Measurements from ENCODE around the gene DYRK2. TPM values are rescaled to one million over a fixed set of nuclear protein-coding genes. Genes with fewer than 3 reads are reported as not detected.

DYRK2 gene
- total and polyA plus RNA-seq, 10 of the 15 experiments (the other 5 are each of a cell fraction or from before 2014, with no cell fraction given): 3.1 to 35.9 (median 12.2) TPM

- Histone ChIP-seq H3K27me3 (replicated peaks in 1 of 2; ENCODE audit: control insufficient read depth in 2 of 2, insufficient read depth in 2 of 2, low read length in 1 of 2) (peaks cover 0 to 2% of the 10 kb centered on the region in 2 experiments; a peak in 1 of 4 replicates), H2AFZ (ENCODE audit: control insufficient read depth, low read depth, low read length) (no peak overlapping the region), H3K9me3 (replicated peaks; ENCODE audit: control insufficient read depth, insufficient read depth, low read length) (no peaks in the 10 kb centered on the region; the same call in 2 of the 3 replicates), H3K36me3 (ENCODE audit: control insufficient read depth in 2 of 2, insufficient read depth in 2 of 2, low read length in 1 of 2) (no peaks in the 10 kb centered on the region), H3K9ac (ENCODE audit: control insufficient read depth, insufficient read depth, low read length) (no peak overlapping the region), H3K4me3 (no peak overlapping the region), H3K4me1 (ENCODE audit: control insufficient read depth, insufficient read depth, low read length) (peaks cover 13% of the 10 kb centered on the region), H3K79me2 (ENCODE audit: control insufficient read depth, insufficient read depth, low read length) (no peaks in the 10 kb centered on the region), H3K27ac (ENCODE audit: control insufficient read depth, insufficient read depth) (no peak overlapping the region), H3K4me2 (ENCODE audit: control insufficient read depth, insufficient read depth) (no peak overlapping the region), H4K20me1 (ENCODE audit: control insufficient read depth, insufficient read depth) (no peaks in the 10 kb centered on the region)
- ATAC-seq: no peak
- ChIA-PET RAD21 (ENCODE audit: unreplicated experiment) (no interaction called here), CTCF (no interaction called here), POLR2A (no interaction called here), SMC1A (ENCODE audit: uncharacterized antibody, unreplicated experiment) (interaction anchor here (0.6 kb wide), 1 partner anchor 74 kb away, joined by 4 read pairs; no protein-coding TSS in a partner anchor)
- BruUV-seq (replicated peaks): no TSS peak
- intact Hi-C loops (cut with micrococcal nuclease; ENCODE audit: unreplicated experiment) (no loop called here), in situ Hi-C loops (cut with MboI) (no loop called here)
- no peak for DNase-seq (ENCODE audit: low read depth, low spot score)
- TF ChIP-seq ZBTB40 (IDR thresholded peaks at IDR 0.05; ENCODE audit: borderline replicate concordance) (no peak), NR2C1 (IDR thresholded peaks at IDR 0.05) (no peak), NRF1 (conservative IDR thresholded peaks at IDR 0.05; ENCODE audit: low read depth, low read length) (no peak), RUNX3 (IDR thresholded peaks at IDR 0.05; ENCODE audit: low read length) (no peak)
- 40% methylated on average over 4 of the region's 4 CpGs for WGBS (ENCODE audit: insufficient coverage, insufficient replicate concordance, low lambda C conversion rate, missing lambda C conversion rate)
- FAIRE-seq: no peak
Measured at GRCh38 chr12:67704071-67704470, 55.5 kb downstream of the DYRK2 start.
